Stimulated activated CD8-positive, alpha-beta memory T cell treated with anti-CD3 and anti-CD28 coated beads, Interleukin-7, amount 100 ng/mL, for 24 hours (primary cell): ENCODE results near the gene SLC13A5.

Experiments
- DNase-seq: peaks from one replicate; pipeline ENCODE4 v3.0.0-alpha.2; 2020; ENCODE audit warnings: low read depth

The SLC13A5 gene

DNA sequence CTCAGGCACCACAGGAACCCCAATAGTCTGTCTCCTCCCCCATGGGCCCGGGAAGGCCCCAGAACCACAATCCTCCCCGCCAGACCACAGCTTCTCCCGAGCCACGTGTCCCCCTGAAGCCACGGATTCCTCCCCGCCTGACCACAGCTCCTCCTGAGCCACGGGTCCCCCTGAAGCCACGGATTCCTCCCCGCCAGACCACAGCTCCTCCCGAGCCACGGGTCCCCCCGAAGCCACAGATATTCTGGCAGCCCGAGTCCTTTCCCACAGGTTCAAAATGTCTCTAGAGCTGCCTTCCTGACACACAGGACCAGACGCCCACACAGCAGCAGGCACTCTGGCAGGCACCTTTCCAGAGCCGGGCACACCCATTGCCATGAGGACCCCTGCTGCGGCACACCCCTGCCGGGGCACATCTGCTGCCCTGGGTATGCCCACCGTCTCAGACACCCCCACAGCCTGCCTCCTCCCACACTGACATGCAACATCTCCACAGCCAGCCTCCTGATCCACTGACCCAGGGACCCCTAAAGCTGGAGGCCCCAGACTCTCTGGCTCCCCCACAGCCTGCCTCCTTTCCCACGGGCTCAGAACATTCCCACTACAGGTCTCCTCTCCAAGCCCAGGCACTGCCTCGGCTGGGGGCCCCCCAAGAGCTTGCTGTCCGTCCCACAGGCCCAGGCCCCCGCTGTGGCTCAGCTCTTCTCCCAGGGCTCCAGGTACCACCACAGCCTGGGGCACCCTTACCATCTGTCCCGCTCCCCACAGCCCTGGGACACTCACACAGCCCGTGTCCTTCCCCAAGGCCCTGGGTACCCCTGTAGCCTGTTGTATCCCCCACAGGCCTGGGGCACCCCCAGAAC lies 74.9 kb downstream of the SLC13A5 start:
- DNase-seq, result no peak

- DNase-seq, result no peak
These were observed 75.7 kb downstream of the SLC13A5 start for GRCh38 chr17:6637458-6637840.

DNA sequence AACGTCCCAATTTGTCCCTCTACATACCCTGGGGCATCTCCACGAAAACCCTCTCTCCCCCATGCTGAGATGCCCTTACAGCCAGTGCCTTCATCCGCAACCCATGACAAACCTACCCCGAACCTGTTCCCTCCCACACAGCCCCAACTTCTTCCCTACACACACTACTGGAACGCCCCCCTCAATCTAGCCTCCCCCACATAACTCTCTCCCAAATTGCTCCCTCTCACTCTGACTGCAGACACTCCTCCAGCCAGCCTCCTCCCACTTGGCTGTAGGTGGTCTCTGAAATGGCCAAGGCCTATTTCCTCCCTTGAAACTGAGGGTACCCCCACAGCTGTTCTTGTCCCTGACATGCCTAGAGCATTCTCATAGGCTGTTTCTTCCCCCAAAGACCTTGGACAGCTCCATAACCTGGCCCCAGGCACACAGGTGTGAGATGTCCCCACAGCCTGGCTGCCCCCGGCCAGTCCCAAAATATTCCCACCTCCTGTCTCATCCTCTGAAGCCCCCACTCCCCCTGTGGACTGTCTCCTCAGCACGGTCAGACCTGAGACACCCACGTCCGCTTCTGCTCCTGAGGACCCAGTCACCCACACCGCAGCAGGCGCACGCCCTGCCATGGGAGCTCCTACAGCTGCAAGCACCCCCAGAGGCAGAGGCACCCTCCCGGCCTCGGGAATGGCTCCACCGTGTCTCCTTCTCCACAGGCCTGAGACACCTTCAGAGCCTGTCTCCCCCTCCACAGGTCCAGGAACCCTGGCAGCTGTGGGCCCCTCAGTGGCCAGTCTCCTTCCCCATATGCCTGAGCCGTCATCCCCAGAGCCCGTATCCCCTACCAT lies 76.3 kb downstream of the SLC13A5 start:
- DNase-seq, result no peak

DNA sequence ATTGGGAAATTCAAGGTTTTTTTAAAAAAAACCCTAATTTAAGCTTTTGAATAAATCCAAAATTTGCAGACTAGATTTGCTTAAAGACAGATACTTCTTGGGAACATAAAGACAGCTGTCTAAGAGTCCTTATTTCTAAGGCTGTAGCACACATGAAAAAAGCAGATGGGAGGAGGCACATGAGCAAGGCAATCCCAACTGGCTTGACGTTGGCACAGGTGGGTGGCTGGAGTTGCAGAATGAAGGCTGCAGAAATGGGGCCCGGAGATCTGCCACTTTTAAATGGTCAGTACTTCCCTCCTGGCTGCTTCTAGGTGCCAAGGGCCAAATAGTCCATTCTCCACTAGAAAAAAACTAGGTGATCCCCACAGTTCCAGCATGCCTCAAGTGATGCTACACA lies 77.1 kb downstream of the SLC13A5 start:
- DNase-seq, result no peak
